ENCODE results near the gene KIF20A. TPM values are rescaled to one million over a fixed set of nuclear protein-coding genes. Genes with fewer than 3 reads are reported as not detected.

Gene KIF20A
- total RNA-seq, 4 donors from 2014 or later: 0.50 to 1.1 TPM; not detected in 2

DNA sequence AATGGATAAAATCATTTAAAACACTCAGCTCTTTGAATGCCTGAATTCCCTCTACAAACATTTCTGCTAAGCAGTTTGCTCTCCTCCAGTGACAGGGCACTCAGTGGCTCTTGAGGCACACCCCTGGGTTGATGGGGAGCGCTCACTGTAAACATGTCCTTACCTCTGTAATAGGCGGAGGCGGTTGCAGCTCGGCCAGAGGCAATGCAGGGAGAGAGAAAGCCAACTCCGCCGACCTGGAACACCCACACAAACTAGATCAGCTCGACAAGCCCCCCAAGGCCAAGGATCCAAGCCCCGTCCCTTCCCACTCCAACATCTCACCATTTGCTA is 33.9 kb downstream of the KIF20A start:
- 0% methylated on average over 1 of the region's 8 CpGs for WGBS
- Histone ChIP-seq H3K4me3 (peak overlapping the region; percentile 80 to 98 (median 96)), H3K4me1 (peaks cover 18 to 33% (median 28%) of the 10 kb centered on the region in 4 donors), H3K27ac (replicated peaks in 1 of 4) (peak overlapping the region; percentile 83 to 86 (median 84)), H3K36me3 (peaks cover 0 to 20% (median 13%) of the 10 kb centered on the region in 4 donors), H3K27me3 (no peaks in the 10 kb centered on the region), H3K9me3 (no peaks in the 10 kb centered on the region)
- TF ChIP-seq POLR2A (IDR thresholded peaks at IDR 0.05; ENCODE audit: low read depth): no peak
- TF ChIP-seq, protein P1, sequence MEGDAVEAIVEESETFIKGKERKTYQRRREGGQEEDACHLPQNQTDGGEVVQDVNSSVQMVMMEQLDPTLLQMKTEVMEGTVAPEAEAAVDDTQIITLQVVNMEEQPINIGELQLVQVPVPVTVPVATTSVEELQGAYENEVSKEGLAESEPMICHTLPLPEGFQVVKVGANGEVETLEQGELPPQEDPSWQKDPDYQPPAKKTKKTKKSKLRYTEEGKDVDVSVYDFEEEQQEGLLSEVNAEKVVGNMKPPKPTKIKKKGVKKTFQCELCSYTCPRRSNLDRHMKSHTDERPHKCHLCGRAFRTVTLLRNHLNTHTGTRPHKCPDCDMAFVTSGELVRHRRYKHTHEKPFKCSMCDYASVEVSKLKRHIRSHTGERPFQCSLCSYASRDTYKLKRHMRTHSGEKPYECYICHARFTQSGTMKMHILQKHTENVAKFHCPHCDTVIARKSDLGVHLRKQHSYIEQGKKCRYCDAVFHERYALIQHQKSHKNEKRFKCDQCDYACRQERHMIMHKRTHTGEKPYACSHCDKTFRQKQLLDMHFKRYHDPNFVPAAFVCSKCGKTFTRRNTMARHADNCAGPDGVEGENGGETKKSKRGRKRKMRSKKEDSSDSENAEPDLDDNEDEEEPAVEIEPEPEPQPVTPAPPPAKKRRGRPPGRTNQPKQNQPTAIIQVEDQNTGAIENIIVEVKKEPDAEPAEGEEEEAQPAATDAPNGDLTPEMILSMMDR (IDR thresholded peaks at IDR 0.05): no peak
- no peak for TF ChIP-seq EP300 (IDR thresholded peaks at IDR 0.05)
- TF ChIP-seq POLR2AphosphoS5 (IDR thresholded peaks at IDR 0.05): no peak
- intact Hi-C loops (cut with DNase I): loop anchor here (10.0 kb wide), 1 partner anchor 122 kb away; the partner anchor contains the start of genes CDC25C and FAM53C
- DNase-seq (ENCODE audit: extremely low spot score): no peak

DNA sequence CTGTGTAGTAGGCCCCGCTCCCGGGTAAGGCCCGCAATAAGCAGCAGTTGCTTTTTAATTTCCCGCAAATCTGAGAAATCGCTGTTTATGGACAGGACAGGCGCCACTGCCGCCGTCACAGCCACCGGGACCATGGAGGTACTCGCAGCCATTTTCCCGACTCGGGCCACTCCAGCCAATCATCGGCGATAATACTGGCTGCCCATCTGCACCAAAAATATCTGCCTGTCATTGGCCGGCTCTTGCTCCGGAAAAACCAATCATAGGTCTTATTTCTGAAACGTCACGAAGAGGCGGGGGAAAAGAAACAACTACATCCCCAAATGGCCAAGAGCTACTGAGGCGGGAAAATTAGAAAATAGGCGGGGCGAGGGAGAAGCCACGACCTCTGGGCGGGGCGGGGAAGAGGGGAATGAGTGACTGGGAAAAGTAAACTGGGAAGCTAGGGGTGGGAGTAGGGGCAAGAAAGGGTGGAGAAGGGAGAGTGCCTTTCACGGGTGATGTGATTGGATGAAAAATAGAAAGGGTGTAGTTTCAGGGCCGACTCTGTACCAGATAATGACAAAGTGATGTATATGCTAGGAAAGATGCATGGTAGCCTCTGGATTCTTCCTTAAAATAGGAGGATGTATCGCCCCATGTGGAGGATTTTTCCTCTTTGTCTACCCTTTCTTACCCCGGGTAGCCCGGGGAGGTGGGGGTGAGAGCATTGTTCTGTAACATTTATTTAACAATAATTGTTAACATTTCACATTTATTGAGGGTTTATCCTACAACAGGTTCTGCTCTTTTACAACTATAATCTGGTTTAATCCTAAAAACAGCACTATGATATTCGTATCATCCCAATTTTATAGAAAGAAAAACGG is 34.5 kb downstream of the KIF20A start, which contains the start of gene CDC23:
CDC23 (minus strand) TSS at position 163 of the 869 bp plus-strand sequence; CDS start at position 152, 11 bp downstream.
- H3K9me3 ChIP-seq: no peaks in the 10 kb centered on the region
- H3K27ac ChIP-seq (replicated peaks in 1 of 4): peak within 1 kb of the TSS; percentile 83 to 86 (median 84)
- WGBS: 1% methylated on average over 31 of the region's 32 CpGs
- peak; percentile 98 for DNase-seq (ENCODE audit: extremely low spot score)
- peaks cover 18 to 33% (median 28%) of the 10 kb centered on the region in 4 donors for H3K4me1 ChIP-seq
- H3K36me3 ChIP-seq: peaks cover 0 to 20% (median 13%) of the 10 kb centered on the region in 4 donors
- intact Hi-C loops (cut with DNase I): loop anchor here (10.0 kb wide), 1 partner anchor 121 kb away; the partner anchor contains the start of genes CDC25C and FAM53C
- H3K4me3 ChIP-seq: peak within 1 kb of the TSS; percentile 80 to 98 (median 96)
- TF ChIP-seq POLR2AphosphoS5 (IDR thresholded peaks at IDR 0.05): peak; percentile 83
- no peak for TF ChIP-seq EP300 (IDR thresholded peaks at IDR 0.05)
- no peak for TF ChIP-seq POLR2A (IDR thresholded peaks at IDR 0.05; ENCODE audit: low read depth)
- TF ChIP-seq, protein P1 (IDR thresholded peaks at IDR 0.05): peak in 1 of 3 experiments; percentile 18
- no peaks in the 10 kb centered on the region for H3K27me3 ChIP-seq

DNA sequence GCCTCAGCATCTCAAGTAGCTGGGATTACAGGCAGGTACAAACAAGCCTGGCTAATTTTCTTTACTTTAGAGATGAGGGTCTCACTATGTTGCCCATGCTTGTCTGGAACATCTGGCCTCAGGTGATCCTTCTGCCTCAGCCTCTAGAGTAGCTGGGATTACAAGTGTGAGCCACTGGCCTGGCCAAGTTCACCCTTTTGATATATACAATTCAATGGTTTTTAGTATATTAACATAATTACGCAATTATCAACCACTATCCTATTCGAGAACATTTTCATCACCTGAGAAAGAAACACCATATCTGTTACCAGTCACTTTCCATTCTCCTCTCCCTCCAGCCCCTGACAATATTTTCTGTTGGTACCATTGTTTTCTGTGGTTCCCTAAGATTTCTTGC is 37.9 kb downstream of the KIF20A start:
- H3K36me3 ChIP-seq: no peaks in the 10 kb centered on the region
- no peak overlapping the region for H3K27ac ChIP-seq (replicated peaks in 1 of 4)
- TF ChIP-seq, protein P1 (IDR thresholded peaks at IDR 0.05): no peak
- TF ChIP-seq POLR2AphosphoS5 (IDR thresholded peaks at IDR 0.05) (no peak), EP300 (IDR thresholded peaks at IDR 0.05) (no peak), POLR2A (IDR thresholded peaks at IDR 0.05; ENCODE audit: low read depth) (no peak)
- WGBS: 95% methylated on average over 2 of the region's 2 CpGs
- no peak for DNase-seq (ENCODE audit: extremely low spot score)
- no peak overlapping the region for H3K4me3 ChIP-seq
- H3K27me3 ChIP-seq: no peaks in the 10 kb centered on the region
- no peaks in the 10 kb centered on the region for H3K9me3 ChIP-seq
- H3K4me1 ChIP-seq: peaks cover 14 to 19% (median 17%) of the 10 kb centered on the region in 4 donors
- intact Hi-C loops (cut with DNase I): loop anchor here (10.0 kb wide), 1 partner anchor 118 kb away; the partner anchor contains the start of genes CDC25C and FAM53C

DNA sequence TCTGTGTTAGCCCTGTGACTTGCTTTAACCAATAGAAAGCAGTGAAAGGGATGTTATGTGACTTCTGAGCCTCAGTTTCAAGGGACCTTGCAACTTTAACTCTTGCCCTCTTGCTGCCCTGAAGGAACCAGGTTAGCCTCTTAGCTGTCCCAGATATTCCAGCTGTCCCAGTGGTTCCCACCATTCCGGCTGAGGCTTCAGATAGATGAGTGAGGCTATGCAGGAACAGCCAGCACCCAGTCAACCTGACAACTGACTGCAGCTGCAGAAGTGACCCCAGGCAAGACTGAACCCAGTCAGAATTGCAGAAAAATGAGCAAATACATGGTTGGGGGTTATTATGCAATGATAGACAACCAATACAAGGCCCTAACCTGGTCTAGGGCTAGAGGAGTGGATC is 44.6 kb downstream of the KIF20A start:
- no peak overlapping the region for H3K4me3 ChIP-seq
- no peaks in the 10 kb centered on the region for H3K27me3 ChIP-seq
- H3K27ac ChIP-seq (replicated peaks in 1 of 4): no peak overlapping the region
- DNase-seq (ENCODE audit: extremely low spot score): no peak
- peaks cover 0 to 11% (median 2%) of the 10 kb centered on the region in 4 donors for H3K9me3 ChIP-seq
- H3K36me3 ChIP-seq: no peaks in the 10 kb centered on the region
- 100% methylated on average over 1 of the region's 1 CpG for WGBS
- intact Hi-C loops (cut with DNase I): loop anchor here (1.0 to 2.0 kb wide), 2 partner anchors 60 to 187 kb away; no protein-coding TSS in a partner anchor
- TF ChIP-seq, protein P1 (IDR thresholded peaks at IDR 0.05): no peak
- TF ChIP-seq EP300 (IDR thresholded peaks at IDR 0.05) (no peak), POLR2AphosphoS5 (IDR thresholded peaks at IDR 0.05) (no peak), POLR2A (IDR thresholded peaks at IDR 0.05; ENCODE audit: low read depth) (no peak)
- peaks cover 5 to 10% (median 8%) of the 10 kb centered on the region in 4 donors for H3K4me1 ChIP-seq
